Mesendoderm (in vitro differentiated cells): ENCODE measurements around the gene ADGRF3.
A peak's percentile ranks its signal among the peaks of the same experiment; 100 is the strongest.
"Not testable (repeated sequence)": the region's sequence is repeated elsewhere in the genome, so short reads cannot be mapped to it uniquely, and the experiment has no call there.

Experiments
- DNase-seq: peaks from one replicate; pipeline ENCODE4 v3.0.0; 2013
- H2AK5ac ChIP-seq: 2 replicates; pipeline ENCODE4 v1.6.1; 2013; ENCODE audit warnings: low read length, inconsistent platforms
- H2BK120ac ChIP-seq: 2 replicates; pipeline ENCODE4 v1.6.1; 2013; ENCODE audit warnings: low read depth, mild to moderate bottlenecking, low read length, moderate library complexity, mixed read lengths
- H2BK15ac ChIP-seq: replicated peaks from 2 replicates; pipeline ENCODE4 v1.6.1; 2013; ENCODE audit warnings: low read depth, mild to moderate bottlenecking, moderate library complexity
- H2BK5ac ChIP-seq: 2 replicates; pipeline ENCODE4 v1.6.1; 2013; ENCODE audit warnings: low read length, inconsistent platforms
- H3K18ac ChIP-seq: 2 replicates; pipeline ENCODE4 v1.6.1; 2013; ENCODE audit warnings: mild to moderate bottlenecking, low read length, mixed read lengths
- H3K23ac ChIP-seq: one replicate; pipeline ENCODE4 v1.6.1; 2013; ENCODE audit warnings: low read length
- H3K27ac ChIP-seq: 2 replicates; pipeline ENCODE4 v1.5.1; 2013; ENCODE audit warnings: low read depth, mild to moderate bottlenecking, inconsistent platforms, low read length, moderate library complexity
- H3K27me3 ChIP-seq: 2 replicates; pipeline ENCODE4 v1.6.1; 2013; ENCODE audit warnings: low read length, control low read depth, mild to moderate bottlenecking, inconsistent platforms; ENCODE audit not compliant: insufficient read depth, poor library complexity
- H3K36me3 ChIP-seq: 2 replicates; pipeline ENCODE4 v1.6.1; 2013; ENCODE audit warnings: low read length, inconsistent platforms; ENCODE audit not compliant: control insufficient read depth, insufficient read depth
- H3K4ac ChIP-seq: one replicate; pipeline ENCODE4 v1.6.1; 2013; ENCODE audit warnings: low read depth, mild to moderate bottlenecking, low read length, moderate library complexity
- H3K4me1 ChIP-seq: 2 replicates; pipeline ENCODE4 v1.6.1; 2013; ENCODE audit warnings: low read depth, low read length, inconsistent platforms; ENCODE audit not compliant: control insufficient read depth
- H3K4me2 ChIP-seq: 2 replicates; pipeline ENCODE4 v1.6.1; 2013; ENCODE audit warnings: low read length
- H3K4me3 ChIP-seq: 2 replicates; pipeline ENCODE4 v1.5.1; 2013; ENCODE audit warnings: mild to moderate bottlenecking, low read length
- H3K56ac ChIP-seq: one replicate; pipeline ENCODE4 v1.6.1; 2013; ENCODE audit warnings: low read length
- H3K79me1 ChIP-seq: 2 replicates; pipeline ENCODE4 v1.6.1; 2013; ENCODE audit warnings: low read length, inconsistent platforms
- H3K79me2 ChIP-seq: 2 replicates; pipeline ENCODE4 v1.6.1; 2013; ENCODE audit warnings: mild to moderate bottlenecking, low read length; ENCODE audit not compliant: control insufficient read depth, insufficient read depth
- H3K9ac ChIP-seq: 2 replicates; pipeline ENCODE4 v1.6.1; 2013; ENCODE audit warnings: low read length, inconsistent platforms
- H4K5ac ChIP-seq: one replicate; pipeline ENCODE4 v1.6.1; 2013; ENCODE audit warnings: low read length
- H4K8ac ChIP-seq: one replicate; pipeline ENCODE4 v1.6.1; 2013; ENCODE audit warnings: low read depth, mild to moderate bottlenecking, control low read depth, low read length, moderate library complexity
- WGBS: extraction: QIAGEN DNeasy Blood & Tissue Kit; methylation state at CpG from one replicate; pipeline ENCODE4 v1.1.7; 2013; ENCODE audit warnings: low lambda C conversion rate, missing lambda C conversion rate; ENCODE audit not compliant: insufficient coverage; ENCODE audit errors: extremely low coverage; 5-methylcytosine and 5-hydroxymethylcytosine counted together

The ADGRF3 gene

GRCh38 chr2:26305094-26305493 is 41.5 kb downstream of the ADGRF3 start:
- not testable (repeated sequence) for H3K4me1 ChIP-seq, H3K23ac ChIP-seq, H3K18ac ChIP-seq, DNase-seq, H2BK120ac ChIP-seq, H3K4me2 ChIP-seq, H3K56ac ChIP-seq, H4K8ac ChIP-seq, H3K27me3 ChIP-seq, H2AK5ac ChIP-seq, H4K5ac ChIP-seq, H3K79me2 ChIP-seq, H3K9ac ChIP-seq, H3K27ac ChIP-seq, H3K4ac ChIP-seq, H2BK5ac ChIP-seq, H3K79me1 ChIP-seq, H3K36me3 ChIP-seq, H2BK15ac ChIP-seq, H3K4me3 ChIP-seq
- WGBS = no CpG with 5 or more reads among the region's 7 CpGs

GRCh38 chr2:26302846-26303245 is 43.7 kb downstream of the ADGRF3 start:
- Histone ChIP-seq H3K9ac (no peak overlapping the region), H3K27me3 (no peaks in the 10 kb centered on the region), H3K4me1 (peaks cover 3% of the 10 kb centered on the region), H3K79me1 (no peaks in the 10 kb centered on the region), H2BK120ac (no peak overlapping the region), H4K8ac (no peak overlapping the region), H3K79me2 (no peaks in the 10 kb centered on the region), H2AK5ac (no peak overlapping the region), H3K4me2 (no peak overlapping the region), H3K36me3 (no peaks in the 10 kb centered on the region), H3K23ac (no peak overlapping the region), H3K18ac (no peak overlapping the region), H3K27ac (no peak overlapping the region), H3K4ac (no peak overlapping the region), H4K5ac (no peak overlapping the region), H2BK5ac (no peak overlapping the region), H3K4me3 (no peak overlapping the region), H2BK15ac (no peak overlapping the region), H3K56ac (no peak overlapping the region)
- no CpG with 5 or more reads among the region's 6 CpGs for WGBS
- no peak for DNase-seq

- WGBS = no CpG with 5 or more reads among the region's 22 CpGs
- no peak overlapping the region for H3K27ac ChIP-seq
- H4K5ac ChIP-seq = no peak overlapping the region
- no peak overlapping the region for H3K4me3 ChIP-seq
- no peak overlapping the region for H3K23ac ChIP-seq
- DNase-seq = peak; percentile 26
- no peak overlapping the region for H2BK120ac ChIP-seq
- H4K8ac ChIP-seq = no peak overlapping the region
- H3K27me3 ChIP-seq = no peaks in the 10 kb centered on the region
- H3K18ac ChIP-seq = peak overlapping the region; percentile 71
- no peaks in the 10 kb centered on the region for H3K79me1 ChIP-seq
- H3K4ac ChIP-seq = no peak overlapping the region
- no peaks in the 10 kb centered on the region for H3K79me2 ChIP-seq
- peaks cover 3% of the 10 kb centered on the region for H3K4me1 ChIP-seq
- H2AK5ac ChIP-seq = no peak overlapping the region
- H2BK15ac ChIP-seq = no peak overlapping the region
- H3K9ac ChIP-seq = peak overlapping the region; percentile 2
- H2BK5ac ChIP-seq = no peak overlapping the region
- H3K56ac ChIP-seq = peak overlapping the region; percentile 1
- no peak overlapping the region for H3K4me2 ChIP-seq
- no peaks in the 10 kb centered on the region for H3K36me3 ChIP-seq
These were observed 46.2 kb downstream of the ADGRF3 start for GRCh38 chr2:26300234-26300925.

GRCh38 chr2:26299471-26300101 is 47.0 kb downstream of the ADGRF3 start:
- Histone ChIP-seq H3K27ac (peak overlapping the region; percentile 4), H2BK5ac (no peak overlapping the region), H3K23ac (no peak overlapping the region), H3K79me2 (no peaks in the 10 kb centered on the region), H2BK120ac (no peak overlapping the region), H3K36me3 (no peaks in the 10 kb centered on the region), H3K79me1 (no peaks in the 10 kb centered on the region), H3K18ac (peak overlapping the region; percentile 35), H4K5ac (no peak overlapping the region), H2AK5ac (no peak overlapping the region), H3K56ac (peak overlapping the region; percentile 87), H3K4me2 (peak overlapping the region; percentile 78), H3K9ac (peak overlapping the region; percentile 73), H3K4me1 (peaks cover 3% of the 10 kb centered on the region), H3K4me3 (peak overlapping the region; percentile 20), H2BK15ac (no peak overlapping the region), H3K27me3 (no peaks in the 10 kb centered on the region), H3K4ac (no peak overlapping the region), H4K8ac (no peak overlapping the region)
- WGBS = no CpG with 5 or more reads among the region's 9 CpGs
- peak; percentile 87 for DNase-seq

GRCh38 chr2:26298638-26299393 is 47.8 kb downstream of the ADGRF3 start:
- H2BK5ac ChIP-seq = no peak overlapping the region
- H3K36me3 ChIP-seq = no peaks in the 10 kb centered on the region
- H3K27ac ChIP-seq = no peak overlapping the region
- peaks cover 3% of the 10 kb centered on the region for H3K4me1 ChIP-seq
- H2BK15ac ChIP-seq = no peak overlapping the region
- H3K23ac ChIP-seq = peak overlapping the region; percentile 72
- no peak overlapping the region for H4K5ac ChIP-seq
- DNase-seq = peak; percentile 59
- no peaks in the 10 kb centered on the region for H3K79me2 ChIP-seq
- H3K79me1 ChIP-seq = no peaks in the 10 kb centered on the region
- H2AK5ac ChIP-seq = no peak overlapping the region
- H2BK120ac ChIP-seq = no peak overlapping the region
- H4K8ac ChIP-seq = no peak overlapping the region
- peak overlapping the region; percentile 78 for H3K4me2 ChIP-seq
- H3K18ac ChIP-seq = no peak overlapping the region
- H3K27me3 ChIP-seq = no peaks in the 10 kb centered on the region
- H3K9ac ChIP-seq = peak overlapping the region; percentile 73
- H3K56ac ChIP-seq = peak overlapping the region; percentile 87
- peak overlapping the region; percentile 56 for H3K4ac ChIP-seq
- H3K4me3 ChIP-seq = peak overlapping the region; percentile 26
- no CpG with 5 or more reads among the region's 30 CpGs for WGBS
